Right lobe of liver (tissue), 4 donors: ENCODE data around the gene GPR119.
"Not testable (repeated sequence)": the region's sequence is repeated elsewhere in the genome, so short reads cannot be mapped to it uniquely, and the experiment has no call there.

Experiments used
- POLR2A ChIP-seq: fragments of 450-650 bp; IDR thresholded peaks from one replicate; pipeline ENCODE4 v1.6.1; 2017; ENCODE audit warnings: antibody characterized with exemption, mild to moderate bottlenecking
- TF ChIP-seq, protein P1 (sequence below), 4 donors: fragments of 200-600 bp in 3 of 4; fragments of 450-650 bp in 1 of 4; IDR thresholded peaks; one replicate each; pipeline versions ENCODE4 v1.5.1 to v1.8.0; 2016 to 2022; ENCODE audit warnings: antibody characterized with exemption in 4 of 4, mild to moderate bottlenecking in 2 of 4
- donor health status: DM: no; HTN: no; CAD: no.
- donor health status: DM: no; HTN: no; CAD: no.
- donor health status: DM: no; HTN: yes; CAD: no.

DNA sequence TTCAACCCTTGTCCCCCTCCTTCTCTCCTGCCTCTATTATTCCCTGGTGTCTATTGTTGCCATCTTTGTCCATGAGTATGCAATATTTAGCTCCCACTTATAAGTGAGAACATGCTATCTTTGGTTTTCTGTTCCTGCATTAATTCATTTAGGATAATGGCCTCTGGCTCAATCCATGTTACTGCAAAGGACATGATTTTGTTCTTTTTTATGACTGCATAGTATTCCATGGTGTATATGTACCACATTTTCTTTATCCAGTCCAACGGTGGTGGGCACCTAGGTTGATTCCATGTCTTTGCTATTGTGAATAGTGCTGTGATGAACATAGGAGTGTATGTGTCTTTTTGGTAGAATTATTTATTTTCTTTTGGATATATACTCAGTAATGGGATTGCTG lies 33.4 kb downstream of the GPR119 start:
- TF ChIP-seq, protein P1, sequence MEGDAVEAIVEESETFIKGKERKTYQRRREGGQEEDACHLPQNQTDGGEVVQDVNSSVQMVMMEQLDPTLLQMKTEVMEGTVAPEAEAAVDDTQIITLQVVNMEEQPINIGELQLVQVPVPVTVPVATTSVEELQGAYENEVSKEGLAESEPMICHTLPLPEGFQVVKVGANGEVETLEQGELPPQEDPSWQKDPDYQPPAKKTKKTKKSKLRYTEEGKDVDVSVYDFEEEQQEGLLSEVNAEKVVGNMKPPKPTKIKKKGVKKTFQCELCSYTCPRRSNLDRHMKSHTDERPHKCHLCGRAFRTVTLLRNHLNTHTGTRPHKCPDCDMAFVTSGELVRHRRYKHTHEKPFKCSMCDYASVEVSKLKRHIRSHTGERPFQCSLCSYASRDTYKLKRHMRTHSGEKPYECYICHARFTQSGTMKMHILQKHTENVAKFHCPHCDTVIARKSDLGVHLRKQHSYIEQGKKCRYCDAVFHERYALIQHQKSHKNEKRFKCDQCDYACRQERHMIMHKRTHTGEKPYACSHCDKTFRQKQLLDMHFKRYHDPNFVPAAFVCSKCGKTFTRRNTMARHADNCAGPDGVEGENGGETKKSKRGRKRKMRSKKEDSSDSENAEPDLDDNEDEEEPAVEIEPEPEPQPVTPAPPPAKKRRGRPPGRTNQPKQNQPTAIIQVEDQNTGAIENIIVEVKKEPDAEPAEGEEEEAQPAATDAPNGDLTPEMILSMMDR (IDR thresholded peaks at IDR 0.05), result not testable (repeated sequence)
- TF ChIP-seq POLR2A, result not testable (repeated sequence)
